Eye (tissue), 1 donor: ENCODE measurements around the gene MYBPC1.
"Not testable (repeated sequence)": the region's sequence is repeated elsewhere in the genome, so short reads cannot be mapped to it uniquely, and the experiment has no call there.

Source experiments
- DNase-seq: peaks from one replicate; pipeline ENCODE4 v3.0.0-alpha.2; 2015

The MYBPC1 gene

GRCh38 chr12:101663298-101663697 lies 68.5 kb downstream of the MYBPC1 start:
- no peak for DNase-seq

DNA sequence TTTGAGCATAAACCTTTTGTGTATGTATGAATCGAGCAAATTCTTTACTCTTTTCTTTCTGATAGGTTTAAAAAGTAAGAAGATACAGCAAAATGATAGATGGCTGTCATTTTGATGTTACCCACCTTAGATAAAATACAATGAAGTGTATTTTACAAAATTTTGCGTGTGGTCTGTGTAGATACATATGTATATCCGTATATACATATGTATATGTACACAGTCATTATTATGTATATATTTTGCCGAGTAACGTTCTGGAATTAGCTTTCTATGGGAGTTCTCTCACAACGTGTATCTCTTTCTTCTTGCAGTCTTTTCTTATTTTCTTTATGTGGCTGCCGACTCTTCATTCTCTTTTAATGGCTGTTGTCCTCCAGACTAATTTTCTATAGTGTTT lies 70.2 kb downstream of the MYBPC1 start:
- no peak for DNase-seq

- no peak for DNase-seq
These were observed 71.4 kb downstream of the MYBPC1 start for GRCh38 chr12:101666052-101666728.

DNA sequence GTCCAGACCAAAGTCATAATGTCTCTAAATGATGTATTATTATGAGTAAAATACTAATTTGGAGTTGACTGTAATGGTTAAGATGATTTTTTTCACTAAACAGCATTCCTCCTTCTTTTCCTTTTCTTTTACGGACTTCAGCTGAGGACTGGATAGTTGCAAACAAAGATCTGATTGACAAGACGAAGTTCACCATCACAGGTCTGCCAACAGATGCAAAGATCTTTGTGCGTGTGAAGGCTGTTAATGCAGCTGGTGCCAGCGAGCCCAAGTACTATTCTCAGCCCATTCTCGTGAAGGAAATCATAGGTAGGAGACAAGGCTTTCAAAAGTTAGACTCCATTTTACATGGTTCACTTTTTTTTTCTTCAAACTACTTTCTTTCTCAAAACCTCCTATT lies 72.8 kb downstream of the MYBPC1 start:
- DNase-seq, result no peak

- peak; percentile 38 for DNase-seq
These were observed 75.4 kb downstream of the MYBPC1 start for GRCh38 chr12:101670007-101670671.

- no peak for DNase-seq
These were observed 76.5 kb downstream of the MYBPC1 start for GRCh38 chr12:101671157-101671791.

DNA sequence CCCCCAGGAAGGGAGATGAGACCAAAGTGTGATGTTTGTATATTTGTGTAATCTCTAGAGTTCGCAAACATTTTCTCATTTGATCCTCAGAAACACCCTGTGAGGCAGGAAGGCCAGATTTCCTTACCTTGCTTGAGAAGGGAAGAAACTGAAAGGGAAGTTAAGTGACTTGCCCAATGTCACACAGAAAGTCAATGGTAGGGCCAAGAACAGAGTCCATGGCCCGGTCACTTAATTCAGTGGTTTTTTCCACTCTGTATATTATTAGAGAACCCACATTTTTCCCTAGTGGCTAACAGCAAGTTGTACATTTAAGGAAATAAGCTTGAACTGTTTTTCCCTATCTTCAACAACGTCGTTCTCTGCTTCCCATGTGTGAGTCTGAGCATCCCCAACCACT lies 77.1 kb downstream of the MYBPC1 start:
- no peak for DNase-seq

GRCh38 chr12:101675555-101675954 lies 80.8 kb downstream of the MYBPC1 start:
- no peak for DNase-seq

DNA sequence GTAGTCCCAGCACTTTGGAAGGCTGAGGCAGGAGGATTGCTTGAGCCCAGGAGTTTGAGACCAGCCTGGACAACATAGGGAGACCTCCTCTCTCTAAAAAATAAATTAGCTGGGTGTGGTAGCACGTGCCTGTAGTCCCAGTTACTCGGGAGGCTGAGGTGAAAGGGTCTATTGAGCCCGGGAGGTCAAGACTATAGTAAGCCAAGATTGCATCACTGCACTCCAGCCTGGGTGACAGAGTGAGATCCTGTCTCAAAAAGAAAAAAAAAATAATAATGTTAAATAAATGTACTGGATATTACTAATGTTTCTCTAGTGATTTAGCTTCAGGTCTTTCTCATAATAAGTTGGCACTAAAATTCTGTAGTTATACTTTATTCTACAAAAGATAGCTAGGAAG lies 81.7 kb downstream of the MYBPC1 start:
- DNase-seq, result not testable (repeated sequence)

- no peak for DNase-seq
These were observed 83.3 kb downstream of the MYBPC1 start for GRCh38 chr12:101678081-101678480.

GRCh38 chr12:101680240-101680639 lies 85.5 kb downstream of the MYBPC1 start:
- DNase-seq, result no peak

- DNase-seq, result no peak
These were observed 85.9 kb downstream of the MYBPC1 start for GRCh38 chr12:101680647-101681046.

GRCh38 chr12:101681627-101682026 lies 86.9 kb downstream of the MYBPC1 start:
- DNase-seq, result not testable (repeated sequence)

DNA sequence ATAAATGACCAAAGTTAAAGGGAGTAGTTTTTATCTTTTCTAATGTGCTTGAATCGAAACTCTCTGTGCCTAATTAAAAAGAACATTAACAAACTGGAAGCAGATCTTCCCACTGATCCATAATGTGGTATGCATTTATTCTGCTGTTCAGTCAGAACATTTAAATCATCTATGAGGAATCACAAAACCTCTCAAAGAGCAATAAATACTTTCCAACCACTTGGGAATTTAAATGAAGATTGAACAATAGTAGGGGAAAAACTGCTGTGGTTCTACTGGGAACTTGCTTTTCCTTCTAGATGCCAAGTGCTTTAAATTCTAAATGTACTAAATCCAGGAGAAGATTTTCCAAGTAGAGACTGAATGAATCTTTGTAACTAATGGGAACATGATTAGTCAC lies 90.3 kb downstream of the MYBPC1 start:
- no peak for DNase-seq

DNA sequence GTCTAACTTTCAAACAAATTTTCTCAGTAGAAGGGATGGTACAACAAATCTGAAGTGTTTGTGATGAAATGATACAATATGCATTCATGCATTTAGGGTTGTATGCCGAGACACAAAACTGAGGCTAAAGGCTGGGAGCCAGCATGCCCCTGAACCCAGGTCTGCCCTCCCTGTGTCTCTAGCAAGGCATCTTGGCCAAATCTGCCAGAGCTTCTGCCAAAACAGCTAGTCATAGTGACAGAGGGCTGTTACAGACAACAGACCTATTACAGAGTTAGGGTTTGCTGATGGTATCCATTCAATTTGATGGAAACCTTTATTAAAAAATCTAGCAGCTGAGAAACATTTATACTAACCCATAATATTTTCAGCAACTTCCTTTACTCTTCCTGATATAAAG lies 91.4 kb downstream of the MYBPC1 start:
- DNase-seq, result no peak

DNA sequence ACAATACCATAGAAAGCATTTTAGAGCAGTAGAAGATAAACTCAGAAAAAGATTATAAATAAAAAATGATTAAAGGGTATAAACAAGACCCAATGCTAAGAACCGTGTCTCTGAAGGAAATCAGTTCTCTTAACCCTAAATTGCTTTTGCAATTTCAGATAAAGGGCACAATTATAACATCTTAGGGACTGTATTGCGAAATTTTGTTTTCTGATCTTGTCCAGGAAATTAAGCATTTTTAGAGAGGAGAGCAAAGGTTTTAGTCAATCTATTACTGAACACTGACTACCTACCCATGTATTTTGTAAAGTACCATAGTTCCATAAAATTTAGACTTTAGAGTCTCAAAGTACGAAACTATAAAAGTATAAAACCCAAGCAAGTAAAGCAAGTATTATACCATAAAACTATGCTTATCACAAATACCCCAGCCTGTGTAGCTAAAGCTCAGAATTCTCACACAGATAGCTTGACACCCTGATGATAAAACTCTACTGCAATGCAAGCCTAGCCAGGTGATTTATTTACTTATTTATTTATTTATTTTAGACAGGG lies 95.8 kb downstream of the MYBPC1 start:
- DNase-seq, result no peak

- DNase-seq, result no peak
These were observed 96.8 kb downstream of the MYBPC1 start for GRCh38 chr12:101691503-101692096.

- no peak for DNase-seq
These were observed 99.6 kb downstream of the MYBPC1 start for GRCh38 chr12:101694297-101694848.

DNA sequence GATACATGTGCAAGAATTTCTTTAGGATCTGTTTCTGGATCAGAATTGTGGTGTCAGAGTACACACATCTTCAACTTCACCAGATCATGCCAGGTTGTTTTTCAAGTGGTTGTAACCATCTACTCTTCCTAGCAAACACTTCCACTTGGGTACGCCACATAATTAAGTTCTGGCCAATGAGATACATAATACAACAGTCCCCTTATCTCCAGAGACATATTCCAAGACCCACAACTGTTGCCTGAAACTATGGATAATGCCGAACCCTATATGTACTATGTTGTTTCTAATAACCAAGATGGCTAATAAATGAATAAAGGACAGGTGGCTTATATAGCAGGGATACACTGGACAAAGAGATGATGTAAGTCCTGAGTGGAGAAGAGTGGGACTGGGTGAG lies 100.2 kb downstream of the MYBPC1 start:
- no peak for DNase-seq

GRCh38 chr12:101695706-101696105 lies 100.9 kb downstream of the MYBPC1 start:
- no peak for DNase-seq

GRCh38 chr12:101696251-101697196 lies 101.8 kb downstream of the MYBPC1 start:
- DNase-seq, result no peak
